Keratinocyte (primary cell): Measurements from ENCODE around the gene USP13. TPM values are rescaled to one million over a fixed set of nuclear protein-coding genes. Genes with fewer than 3 reads are reported as not detected.

Experiments
- DNase-seq: peaks from one replicate; pipeline ENCODE4 v3.0.0-alpha.2; 2011; ENCODE audit warnings: low read depth, missing footprints, low spot score
- FAIRE-seq: peaks from 2 replicates; lab custom pipeline; 2011; peaks lifted over from hg19 to GRCh38; lab: Jason Lieb, UNC
- H2AFZ ChIP-seq: 2 replicates; pipeline ENCODE4 v1.6.0; 2012; ENCODE audit warnings: low read length, control low read depth, inconsistent platforms; ENCODE audit not compliant: control insufficient read depth
- H3K27ac ChIP-seq: 2 replicates; pipeline ENCODE4 v1.5.1; 2011; ENCODE audit warnings: low read length; ENCODE audit not compliant: control insufficient read depth, insufficient read depth
- H3K27me3 ChIP-seq: 3 replicates; pipeline ENCODE4 v1.6.0; 2011; ENCODE audit warnings: low read length; ENCODE audit not compliant: control insufficient read depth, insufficient read depth; ENCODE audit errors: extremely low read depth
- H3K36me3 ChIP-seq, 2 experiments: 2 replicates in 1 of 2; 3 replicates in 1 of 2; pipeline ENCODE4 v1.5.1; 2011; ENCODE audit warnings: low read length in 2 of 2, mild to moderate bottlenecking in 1 of 2; ENCODE audit not compliant: control insufficient read depth in 2 of 2, insufficient read depth in 2 of 2; ENCODE audit errors: extremely low read depth in 1 of 2
- H3K4me1 ChIP-seq: 3 replicates; pipeline ENCODE4 v1.5.1; 2011; ENCODE audit warnings: low read length; ENCODE audit not compliant: control insufficient read depth, insufficient read depth; ENCODE audit errors: extremely low read depth
- H3K4me2 ChIP-seq: 3 replicates; pipeline ENCODE4 v1.6.0; 2011; ENCODE audit warnings: low read depth, low read length; ENCODE audit not compliant: control insufficient read depth, insufficient read depth; ENCODE audit errors: extremely low read depth
- H3K4me3 ChIP-seq, 3 experiments: fragments of 200-600 bp in 1 of 3; sonication (generic) in 1 of 3; 2 replicates in 2 of 3; 3 replicates in 1 of 3; pipeline ENCODE4 v1.5.1; 2011 to 2016; ENCODE audit warnings: low read length in 3 of 3, mild to moderate bottlenecking in 3 of 3, control low read depth in 2 of 3, inconsistent platforms in 1 of 3, low read depth in 1 of 3, mixed read lengths in 1 of 3, mixed run types in 1 of 3, moderate library complexity in 1 of 3; ENCODE audit not compliant: control insufficient read depth in 2 of 3, insufficient read depth in 2 of 3; ENCODE audit errors: extremely low read depth in 1 of 3
- H3K79me2 ChIP-seq: 2 replicates; pipeline ENCODE4 v1.6.0; 2012; ENCODE audit warnings: low read length; ENCODE audit not compliant: control insufficient read depth, insufficient read depth
- H3K9ac ChIP-seq: 3 replicates; pipeline ENCODE4 v1.6.0; 2011; ENCODE audit warnings: low read length; ENCODE audit not compliant: control insufficient read depth, insufficient read depth; ENCODE audit errors: extremely low read depth
- H3K9me1 ChIP-seq: 3 replicates; pipeline ENCODE4 v1.6.0; 2011; ENCODE audit warnings: low read length; ENCODE audit not compliant: control insufficient read depth, insufficient read depth; ENCODE audit errors: extremely low read depth
- H3K9me3 ChIP-seq: 2 replicates; pipeline ENCODE4 v1.5.1; 2012; ENCODE audit warnings: low read depth, low read length; ENCODE audit not compliant: control insufficient read depth
- H4K20me1 ChIP-seq: 3 replicates; pipeline ENCODE4 v1.6.0; 2011; ENCODE audit warnings: low read length; ENCODE audit not compliant: control insufficient read depth, insufficient read depth; ENCODE audit errors: extremely low read depth
- CTCF ChIP-seq, 3 experiments: IDR thresholded peaks in 1 of 3; conservative IDR thresholded peaks in 1 of 3; optimal IDR thresholded peaks in 1 of 3; 2 replicates in 2 of 3; 3 replicates in 1 of 3; pipeline versions ENCODE3 to v1.5.1; 2011; ENCODE audit warnings: low read length in 3 of 3, mild to moderate bottlenecking in 3 of 3, moderate library complexity in 2 of 3, control low read depth in 1 of 3, inconsistent platforms in 1 of 3; ENCODE audit not compliant: insufficient read depth in 2 of 3; ENCODE audit errors: extremely low read depth in 1 of 3
- EZH2 ChIP-seq: IDR thresholded peaks from one replicate; pipeline ENCODE4 v1.6.1; 2012; ENCODE audit warnings: inconsistent platforms, mild to moderate bottlenecking, low read length, moderate library complexity
- dilution Hi-C: fragments of 300-500 bp; cut with MboI; formaldehyde crosslinking; loops from one replicate; pipeline ENCODE4 v1.7.0; 2020; ENCODE audit warnings: low sequenced_read_pairs; ENCODE audit not compliant: extremely low pct_ligation_motif_present
- polyA plus RNA-seq, 5 experiments: library from polyadenylated mRNA; depleted of rRNA in 3 of 5; stranded (reverse) in 3 of 5; stranded (forward) in 1 of 5; unstranded in 1 of 5; fragments of >200 nt; gene quantifications; 1 replicate in 1 of 5; 2 replicates in 3 of 5; 3 replicates in 1 of 5; pipeline versions ENCODE4 v1.2.1 to v1.2.3, GENCODE V29; 2011 to 2012; ENCODE audit warnings: missing spikeins in 2 of 5, low read depth in 1 of 5, low replicate concordance in 1 of 5

USP13 gene
- polyA plus RNA-seq, 1 donor (not counting 4 experiments of a cell fraction or from before 2014, with no cell fraction given): 3.3 TPM

GRCh38 chr3:179661777-179662176 is 8.9 kb downstream of the USP13 start:
- H3K27me3 ChIP-seq: no peaks in the 10 kb centered on the region
- H3K27ac ChIP-seq: no peak overlapping the region
- H3K9me1 ChIP-seq: no peaks in the 10 kb centered on the region
- peaks cover 3% of the 10 kb centered on the region for H3K79me2 ChIP-seq
- H3K4me2 ChIP-seq: no peak overlapping the region
- DNase-seq (no peak), FAIRE-seq (no peak)
- H3K36me3 ChIP-seq: no peaks in the 10 kb centered on the region
- peaks cover 5% of the 10 kb centered on the region for H3K4me1 ChIP-seq
- no peak overlapping the region for H3K9ac ChIP-seq
- H3K9me3 ChIP-seq: no peaks in the 10 kb centered on the region
- H2AFZ ChIP-seq: no peak overlapping the region
- H3K4me3 ChIP-seq: no peak overlapping the region
- TF ChIP-seq CTCF (optimal IDR thresholded peaks at IDR 0.05 in 1 of 3, IDR thresholded peaks at IDR 0.05 in 1 of 3, conservative IDR thresholded peaks at IDR 0.05 in 1 of 3; ENCODE audit: extremely low read depth in 1 of 3, insufficient read depth in 2 of 3, low read length in 3 of 3) (no peak), EZH2 (no peak)
- H4K20me1 ChIP-seq: no peaks in the 10 kb centered on the region
- dilution Hi-C loops: no loop called here

- Histone ChIP-seq H3K79me2 (peaks cover 2% of the 10 kb centered on the region), H3K27ac (no peak overlapping the region), H3K36me3 (no peaks in the 10 kb centered on the region), H4K20me1 (no peaks in the 10 kb centered on the region), H3K9me3 (no peaks in the 10 kb centered on the region), H3K4me2 (no peak overlapping the region), H3K9me1 (no peaks in the 10 kb centered on the region), H2AFZ (no peak overlapping the region), H3K27me3 (no peaks in the 10 kb centered on the region), H3K9ac (no peak overlapping the region), H3K4me3 (no peak overlapping the region), H3K4me1 (peaks cover 5% of the 10 kb centered on the region)
- dilution Hi-C loops: no loop called here
- DNase-seq: no peak
- no peak for FAIRE-seq
- TF ChIP-seq CTCF (optimal IDR thresholded peaks at IDR 0.05 in 1 of 3, IDR thresholded peaks at IDR 0.05 in 1 of 3, conservative IDR thresholded peaks at IDR 0.05 in 1 of 3; ENCODE audit: extremely low read depth in 1 of 3, insufficient read depth in 2 of 3, low read length in 3 of 3): no peak
- TF ChIP-seq EZH2: no peak
Observed at GRCh38 chr3:179663093-179663492, 10.3 kb downstream of the USP13 start.
